Cardiac muscle cell (in vitro differentiated cells and primary cell): ENCODE measurements around the gene C19orf85. TPM values are rescaled to one million over a fixed set of nuclear protein-coding genes. Genes with fewer than 3 reads are reported as not detected.

ENCODE experiments used
- DNase-seq, 2 donors: peaks; one replicate each; pipeline versions ENCODE4 v3.0.0 to v3.0.0-alpha.2; 2010 to 2017; ENCODE audit warnings: low read depth in 1 of 2, low spot score in 1 of 2
- H3K27ac ChIP-seq: fragments of 200-600 bp; sonication (generic); 2 replicates; pipeline ENCODE4 v1.5.1; 2016
- H3K27me3 ChIP-seq: fragments of 200-600 bp; sonication (generic); 2 replicates; pipeline ENCODE4 v1.6.0; 2016; ENCODE audit warnings: control low read depth
- H3K36me3 ChIP-seq: fragments of 200-600 bp; sonication (generic); 2 replicates; pipeline ENCODE4 v1.5.1; 2016; ENCODE audit warnings: control low read depth
- H3K4me1 ChIP-seq: fragments of 200-600 bp; sonication (generic); 2 replicates; pipeline ENCODE4 v1.8.1; 2017; ENCODE audit warnings: low read depth, mild to moderate bottlenecking, mixed run types
- H3K4me3 ChIP-seq: fragments of 200-600 bp; sonication (generic); 2 replicates; pipeline ENCODE4 v1.5.1; 2016; ENCODE audit warnings: mild to moderate bottlenecking
- H3K9me3 ChIP-seq: fragments of 200-600 bp; sonication (generic); 2 replicates; pipeline ENCODE4 v1.5.1; 2017; ENCODE audit warnings: low read depth, mild to moderate bottlenecking, control low read depth
- polyA plus RNA-seq: library from polyadenylated mRNA; unstranded; fragments of >200 nt; fragmentation: Nextera tagmentation; extraction: Ambion mirVana; gene quantifications from 2 replicates; pipeline ENCODE4 v1.2.1, GENCODE V29; 2016
- total RNA-seq: library from RNA; depleted of rRNA; stranded (reverse); fragments of >200 nt; gene quantifications from 2 replicates; pipeline ENCODE4 v1.2.3, GENCODE V29; 2016
- TF ChIP-seq, protein P1 (sequence below): IDR thresholded peaks from 2 replicates; pipeline ENCODE4 v1.5.1; 2012; ENCODE audit warnings: low read depth, mild to moderate bottlenecking, low read length

Gene C19orf85
- total and polyA plus RNA-seq, 2 experiments from 2014 or later, result not detected

DNA sequence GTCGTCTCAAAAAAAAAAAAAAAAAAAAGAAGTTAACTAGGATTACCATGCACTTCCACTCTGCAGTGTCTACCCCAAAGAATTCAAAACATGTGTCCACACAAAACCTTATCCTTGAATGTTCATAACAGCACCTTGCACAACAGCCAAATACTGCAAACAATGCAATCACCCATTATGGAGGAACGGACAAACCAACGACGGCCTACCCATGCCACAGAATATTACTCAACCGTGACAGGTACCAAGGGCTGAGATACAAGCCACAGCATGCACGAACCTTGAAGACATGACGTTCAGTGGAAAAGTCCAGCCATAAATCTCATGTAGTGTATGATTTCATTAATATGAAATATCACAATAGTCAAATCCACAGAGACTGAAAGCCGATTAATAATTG, 18.5 kb downstream of the C19orf85 start:
- TF ChIP-seq, protein P1, sequence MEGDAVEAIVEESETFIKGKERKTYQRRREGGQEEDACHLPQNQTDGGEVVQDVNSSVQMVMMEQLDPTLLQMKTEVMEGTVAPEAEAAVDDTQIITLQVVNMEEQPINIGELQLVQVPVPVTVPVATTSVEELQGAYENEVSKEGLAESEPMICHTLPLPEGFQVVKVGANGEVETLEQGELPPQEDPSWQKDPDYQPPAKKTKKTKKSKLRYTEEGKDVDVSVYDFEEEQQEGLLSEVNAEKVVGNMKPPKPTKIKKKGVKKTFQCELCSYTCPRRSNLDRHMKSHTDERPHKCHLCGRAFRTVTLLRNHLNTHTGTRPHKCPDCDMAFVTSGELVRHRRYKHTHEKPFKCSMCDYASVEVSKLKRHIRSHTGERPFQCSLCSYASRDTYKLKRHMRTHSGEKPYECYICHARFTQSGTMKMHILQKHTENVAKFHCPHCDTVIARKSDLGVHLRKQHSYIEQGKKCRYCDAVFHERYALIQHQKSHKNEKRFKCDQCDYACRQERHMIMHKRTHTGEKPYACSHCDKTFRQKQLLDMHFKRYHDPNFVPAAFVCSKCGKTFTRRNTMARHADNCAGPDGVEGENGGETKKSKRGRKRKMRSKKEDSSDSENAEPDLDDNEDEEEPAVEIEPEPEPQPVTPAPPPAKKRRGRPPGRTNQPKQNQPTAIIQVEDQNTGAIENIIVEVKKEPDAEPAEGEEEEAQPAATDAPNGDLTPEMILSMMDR, result no peak
- DNase-seq, result no peak
- Histone ChIP-seq H3K27ac (no peak overlapping the region), H3K27me3 (peaks cover 98% of the 10 kb centered on the region), H3K9me3 (no peaks in the 10 kb centered on the region), H3K4me1 (no peaks in the 10 kb centered on the region), H3K36me3 (no peaks in the 10 kb centered on the region), H3K4me3 (no peak overlapping the region)

DNA sequence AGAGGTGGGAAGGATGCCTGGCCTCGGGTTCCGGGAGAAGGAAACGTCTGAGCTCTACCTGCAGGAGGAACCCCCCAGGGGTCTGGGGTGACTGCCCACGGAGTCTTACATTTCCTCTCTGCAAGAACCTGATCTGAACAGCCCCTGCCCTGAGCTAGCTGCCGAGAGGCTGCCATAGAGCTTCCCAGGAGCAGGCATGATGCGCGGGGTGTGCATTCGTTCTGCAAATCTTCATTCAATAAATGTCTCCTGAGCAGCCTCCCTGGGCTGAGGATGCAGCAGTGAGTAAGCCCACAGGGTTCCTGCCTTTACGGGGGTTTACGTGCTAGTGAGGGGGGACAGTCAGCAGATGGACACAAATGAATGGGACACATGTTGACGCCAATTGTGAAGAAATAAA, 19.9 kb downstream of the C19orf85 start:
- Histone ChIP-seq H3K4me1 (no peaks in the 10 kb centered on the region), H3K27me3 (peaks cover 100% of the 10 kb centered on the region), H3K9me3 (no peaks in the 10 kb centered on the region), H3K27ac (no peak overlapping the region), H3K36me3 (no peaks in the 10 kb centered on the region), H3K4me3 (no peak overlapping the region)
- TF ChIP-seq, protein P1, result no peak
- no peak for DNase-seq

DNA sequence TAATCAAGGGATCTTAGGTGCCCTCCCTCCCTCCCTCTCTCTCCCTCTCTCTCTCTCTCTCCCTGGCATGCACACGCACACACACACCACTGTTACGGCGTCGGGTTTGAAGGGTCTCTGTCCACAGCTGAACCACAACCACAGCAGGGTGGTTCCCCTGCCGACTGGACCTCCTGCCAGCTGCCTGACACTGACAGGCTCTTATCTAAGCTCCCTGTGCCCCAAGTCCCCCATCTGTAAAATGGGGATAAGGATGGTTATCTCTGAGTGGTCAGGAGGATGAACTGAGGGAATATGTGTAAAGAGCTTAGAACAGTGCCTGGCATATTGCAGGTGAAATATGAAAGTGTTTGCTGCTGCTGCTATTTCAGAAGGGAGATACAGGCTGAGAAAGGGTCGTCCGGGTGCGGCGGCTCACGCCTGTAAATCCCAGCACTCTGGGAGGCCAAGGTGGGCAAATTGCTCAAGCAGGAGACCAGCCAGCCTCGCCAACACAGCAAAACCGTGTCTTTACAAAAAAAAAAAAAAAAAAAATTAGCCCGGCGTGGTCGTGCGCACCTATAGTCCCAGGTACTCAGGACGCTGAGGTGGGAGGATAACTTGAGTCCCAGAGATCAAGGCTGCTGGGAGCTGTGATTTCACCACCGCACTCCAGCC, 20.6 kb downstream of the C19orf85 start:
- TF ChIP-seq, protein P1, result no peak
- no peaks in the 10 kb centered on the region for H3K4me1 ChIP-seq
- no peak overlapping the region for H3K4me3 ChIP-seq
- H3K9me3 ChIP-seq, result no peaks in the 10 kb centered on the region
- H3K27me3 ChIP-seq, result peaks cover 100% of the 10 kb centered on the region
- DNase-seq, result no peak
- H3K36me3 ChIP-seq, result no peaks in the 10 kb centered on the region
- no peak overlapping the region for H3K27ac ChIP-seq

DNA sequence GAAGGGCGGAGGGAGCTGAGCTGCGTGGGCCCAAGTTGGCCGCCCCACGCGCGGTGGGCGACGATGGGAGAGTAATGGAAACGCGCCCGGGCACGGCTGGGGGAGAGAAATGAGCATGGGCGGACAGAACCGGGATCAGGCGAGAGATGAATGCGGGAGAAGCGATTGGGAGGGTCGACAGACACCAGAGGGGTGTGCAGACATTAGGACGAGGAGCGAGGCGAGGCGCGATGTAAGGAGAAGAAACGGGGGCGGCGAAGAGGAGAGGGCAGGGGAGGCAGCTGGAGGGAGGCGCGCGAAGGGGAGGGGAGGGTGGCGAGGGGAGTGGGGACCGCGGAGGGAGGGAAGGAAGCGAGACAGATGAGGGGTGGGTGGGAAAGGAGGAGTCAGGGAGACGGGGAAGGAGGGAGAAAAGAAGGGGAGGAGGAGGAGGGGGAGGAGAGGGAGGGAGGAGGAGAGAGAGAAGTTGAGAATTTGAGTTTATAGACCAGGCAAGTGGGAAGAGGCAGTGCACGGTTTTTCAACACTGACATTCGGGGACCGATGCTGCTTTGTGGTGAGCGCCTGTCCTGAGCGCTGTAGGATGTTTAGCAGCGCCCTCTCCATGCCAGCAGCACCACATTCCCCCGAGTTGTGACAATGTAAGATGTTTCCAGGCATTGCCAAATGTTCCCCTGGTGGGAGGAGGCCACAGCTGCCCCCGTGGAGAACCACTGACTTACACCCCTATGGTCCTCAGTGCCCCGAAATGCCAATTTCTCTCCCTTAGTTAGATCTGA, 21.3 kb downstream of the C19orf85 start, which contains the start of gene SHISA7:
SHISA7 (minus strand) TSS at position 256 of the 779 bp plus-strand sequence. CDS start 437 bp downstream, outside the sequence.
- no peaks in the 10 kb centered on the region for H3K36me3 ChIP-seq
- no peak for DNase-seq
- peaks cover 100% of the 10 kb centered on the region for H3K27me3 ChIP-seq
- H3K4me1 ChIP-seq, result no peaks in the 10 kb centered on the region
- TF ChIP-seq, protein P1, result no peak
- H3K27ac ChIP-seq, result no peak within 1 kb of the TSS
- H3K4me3 ChIP-seq, result no peak within 1 kb of the TSS
- no peaks in the 10 kb centered on the region for H3K9me3 ChIP-seq

DNA sequence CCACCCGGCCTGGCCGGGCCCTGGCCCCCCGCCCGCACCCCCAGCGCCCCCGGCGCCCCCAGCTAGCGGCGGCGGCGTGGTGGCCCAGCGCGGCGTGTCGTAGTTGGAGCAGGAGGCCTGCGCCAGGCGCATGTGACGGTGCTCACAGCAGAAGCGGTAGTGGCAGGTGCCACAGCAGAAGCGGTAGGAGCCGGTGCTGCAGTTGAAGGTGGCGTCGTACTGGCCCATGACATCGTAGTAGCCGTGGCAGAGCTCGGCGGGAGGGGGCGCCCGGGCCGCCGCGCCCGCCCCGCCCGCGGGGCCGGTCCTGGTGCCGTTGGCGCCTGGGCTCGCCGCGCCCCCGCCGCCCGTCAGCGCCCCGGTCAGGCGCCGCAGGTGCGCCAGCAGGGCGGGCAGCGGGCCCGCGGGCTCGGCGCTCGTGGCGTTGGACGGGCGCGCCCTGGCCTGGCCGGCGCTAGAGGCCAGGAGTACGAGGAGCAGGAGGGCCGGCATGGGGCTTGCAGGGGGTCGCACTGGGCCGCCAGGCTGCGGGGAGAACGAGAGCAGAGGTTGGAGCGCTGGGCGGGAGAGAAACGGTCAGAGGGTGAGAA, 22.1 kb downstream of the C19orf85 start:
- Histone ChIP-seq H3K9me3 (no peaks in the 10 kb centered on the region), H3K4me3 (no peak overlapping the region), H3K27me3 (peaks cover 96% of the 10 kb centered on the region), H3K4me1 (no peaks in the 10 kb centered on the region), H3K36me3 (no peaks in the 10 kb centered on the region), H3K27ac (no peak overlapping the region)
- DNase-seq, result no peak
- TF ChIP-seq, protein P1, result no peak
